ENCODE results near the gene ECE2.

DNA sequence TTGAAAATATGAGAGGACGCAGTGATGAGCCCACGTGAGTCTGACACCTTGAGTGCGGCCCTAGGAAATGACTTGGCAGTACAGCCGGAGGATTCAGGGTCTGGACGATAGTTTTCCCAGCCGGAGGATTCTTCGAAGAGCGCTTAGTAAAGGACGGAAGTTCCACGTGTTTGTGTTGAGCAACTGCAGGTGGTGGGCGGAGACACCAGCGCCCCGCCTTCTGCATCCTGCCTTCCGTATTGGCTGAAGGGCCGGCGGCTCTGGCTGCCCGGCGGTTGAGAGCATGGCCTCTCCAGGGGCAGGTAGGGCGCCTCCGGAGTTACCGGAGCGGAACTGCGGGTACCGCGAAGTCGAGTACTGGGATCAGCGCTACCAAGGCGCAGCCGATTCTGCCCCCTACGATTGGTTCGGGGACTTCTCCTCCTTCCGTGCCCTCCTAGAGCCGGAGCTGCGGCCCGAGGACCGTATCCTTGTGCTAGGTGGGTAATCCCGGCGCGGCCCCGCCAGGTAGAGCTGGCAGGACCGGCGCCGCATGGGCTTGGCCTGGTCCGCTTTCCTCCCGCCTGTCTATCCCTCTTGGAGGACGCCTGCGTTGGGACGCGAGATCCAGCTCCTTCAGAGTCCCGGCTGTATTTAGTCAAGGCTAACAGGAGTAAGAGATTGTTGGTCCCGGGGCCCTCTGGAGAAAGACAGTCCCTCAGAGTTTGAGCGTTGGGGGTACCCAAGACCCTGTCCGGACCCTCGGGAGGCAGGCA, 26.2 kb upstream of the ECE2 start, which contains the start of gene EEF1AKMT4:
- TF ChIP-seq, protein P1, sequence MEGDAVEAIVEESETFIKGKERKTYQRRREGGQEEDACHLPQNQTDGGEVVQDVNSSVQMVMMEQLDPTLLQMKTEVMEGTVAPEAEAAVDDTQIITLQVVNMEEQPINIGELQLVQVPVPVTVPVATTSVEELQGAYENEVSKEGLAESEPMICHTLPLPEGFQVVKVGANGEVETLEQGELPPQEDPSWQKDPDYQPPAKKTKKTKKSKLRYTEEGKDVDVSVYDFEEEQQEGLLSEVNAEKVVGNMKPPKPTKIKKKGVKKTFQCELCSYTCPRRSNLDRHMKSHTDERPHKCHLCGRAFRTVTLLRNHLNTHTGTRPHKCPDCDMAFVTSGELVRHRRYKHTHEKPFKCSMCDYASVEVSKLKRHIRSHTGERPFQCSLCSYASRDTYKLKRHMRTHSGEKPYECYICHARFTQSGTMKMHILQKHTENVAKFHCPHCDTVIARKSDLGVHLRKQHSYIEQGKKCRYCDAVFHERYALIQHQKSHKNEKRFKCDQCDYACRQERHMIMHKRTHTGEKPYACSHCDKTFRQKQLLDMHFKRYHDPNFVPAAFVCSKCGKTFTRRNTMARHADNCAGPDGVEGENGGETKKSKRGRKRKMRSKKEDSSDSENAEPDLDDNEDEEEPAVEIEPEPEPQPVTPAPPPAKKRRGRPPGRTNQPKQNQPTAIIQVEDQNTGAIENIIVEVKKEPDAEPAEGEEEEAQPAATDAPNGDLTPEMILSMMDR (IDR thresholded peaks at IDR 0.05; ENCODE audit: poor library complexity), result peak; percentile 57
- TF ChIP-seq EZH2phosphoT487 (IDR thresholded peaks at IDR 0.05; ENCODE audit: low read depth, severe bottlenecking, unreplicated experiment) (no peak), EZH2 (IDR thresholded peaks at IDR 0.05; ENCODE audit: borderline replicate concordance) (no peak)

Measured in hepatocyte (in vitro differentiated cells).